ENCODE results near the gene ISOC2. TPM values are rescaled to one million over a fixed set of nuclear protein-coding genes. Genes with fewer than 3 reads are reported as not detected.

Gene ISOC2
- total and polyA plus RNA-seq, 4 experiments from 2014 or later = 9.9 to 29.4 (median 19.2) TPM

DNA sequence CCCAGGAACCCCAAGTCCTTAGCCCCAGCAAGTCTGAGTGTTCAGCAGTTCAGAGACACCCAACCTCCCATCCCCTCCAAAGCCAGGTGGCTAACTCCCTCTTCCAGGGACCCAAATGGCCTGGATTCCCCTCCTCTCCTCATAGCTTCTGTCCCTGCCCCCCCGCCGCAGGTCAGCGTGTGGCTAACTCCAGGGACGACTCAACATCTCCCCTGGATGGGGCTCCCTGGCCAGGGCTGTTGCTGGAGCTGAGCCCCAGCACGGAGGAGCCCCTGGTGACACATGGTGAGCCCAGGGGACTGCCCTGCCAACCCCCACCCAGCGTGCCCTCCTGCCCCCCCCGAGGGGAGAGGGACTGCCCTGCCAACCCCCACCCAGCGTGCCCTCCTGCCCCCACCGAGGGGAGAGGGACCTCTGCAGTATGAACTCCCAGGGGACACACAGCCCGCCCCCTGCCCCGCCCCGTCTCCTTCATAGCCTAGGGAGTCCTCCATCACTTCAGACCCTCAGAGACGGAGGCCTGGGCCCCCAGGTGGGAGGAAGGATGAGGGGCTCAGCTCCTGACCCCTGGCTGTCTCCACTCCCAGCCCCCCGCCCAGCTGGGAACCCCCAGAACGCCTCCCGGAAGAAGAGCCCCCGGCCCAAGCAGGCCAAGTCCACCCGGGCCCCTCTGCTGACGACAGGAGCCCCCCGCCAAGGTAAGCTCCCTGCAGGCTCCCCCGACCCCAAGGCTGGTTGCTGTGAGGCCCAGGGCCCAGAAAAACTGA lies 28.5 kb upstream of the ISOC2 start:
- H3K27me3 Mint-ChIP-seq = peaks cover 5 to 13% of the 10 kb centered on the region in 2 donors
- ChIA-PET POLR2A (ENCODE audit: partially characterized antibody) (no interaction called here), CTCF (ENCODE audit: partially characterized antibody) (interaction anchor here (3.3 kb wide), 1 partner anchor 14 kb away, joined by 19 read pairs; no protein-coding TSS in a partner anchor)
- no peaks in the 10 kb centered on the region for H3K9me3 Mint-ChIP-seq
- no peaks in the 10 kb centered on the region for H3K9me3 ChIP-seq (ENCODE audit: control insufficient read depth in 1 of 2, low read length in 2 of 2)
- intact Hi-C loops (cut with micrococcal nuclease) = no loop called here
- no peak overlapping the region for H3K27ac Mint-ChIP-seq
- H3K36me3 Mint-ChIP-seq = peaks cover 0 to 1% of the 10 kb centered on the region in 2 donors
- H3K4me3 ChIP-seq (ENCODE audit: low read length in 2 of 2) = no peak overlapping the region
- no peaks in the 10 kb centered on the region for H3K36me3 ChIP-seq (ENCODE audit: insufficient read depth, low read length)
- DNase-seq = no peak
- no peak overlapping the region for H3K4me3 Mint-ChIP-seq
- H3K27ac ChIP-seq (ENCODE audit: low read depth, low read length) = no peak overlapping the region
- no peaks in the 10 kb centered on the region for H3K4me1 ChIP-seq (ENCODE audit: insufficient read depth, low read length)
- H3K4me1 Mint-ChIP-seq = peaks cover 3 to 6% (median 6%) of the 10 kb centered on the region in 4 donors
- H3K27me3 ChIP-seq (ENCODE audit: insufficient read depth, low read length) = no peaks in the 10 kb centered on the region

DNA sequence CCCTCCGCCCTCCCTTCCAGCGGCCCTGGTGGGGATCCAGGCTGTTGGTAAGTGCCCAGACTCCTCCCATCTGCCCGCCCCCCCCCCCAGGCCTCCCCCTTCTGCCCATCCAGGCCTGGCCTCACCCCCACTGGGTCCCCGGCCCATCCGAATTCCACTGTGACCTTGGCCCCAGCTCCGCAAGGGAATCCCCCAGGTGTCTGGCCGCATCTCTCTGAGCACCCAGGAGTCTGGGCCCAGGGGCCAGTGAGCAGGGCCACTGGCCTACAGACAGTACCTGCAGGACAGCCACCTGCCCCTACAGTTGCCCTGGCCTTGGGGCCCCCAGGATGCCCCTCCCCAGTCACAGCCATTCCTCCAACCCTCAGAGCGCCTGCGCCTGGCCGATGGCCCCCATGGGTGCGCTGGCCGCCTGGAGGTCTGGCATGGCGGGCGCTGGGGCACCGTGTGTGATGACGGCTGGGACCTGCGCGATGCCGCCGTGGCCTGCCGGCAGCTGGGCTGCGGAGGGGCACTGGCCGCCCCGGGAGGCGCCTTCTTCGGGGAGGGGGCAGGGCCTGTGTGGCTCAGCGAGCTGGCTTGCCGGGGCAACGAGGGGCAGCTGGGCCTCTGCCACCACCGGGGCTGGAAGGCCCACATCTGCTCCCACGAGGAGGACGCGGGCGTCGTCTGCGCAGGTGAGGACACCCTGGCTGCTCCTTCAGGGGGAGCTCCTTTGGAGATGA lies 27.7 kb upstream of the ISOC2 start:
- H3K4me3 Mint-ChIP-seq = no peak overlapping the region
- no peak overlapping the region for H3K4me3 ChIP-seq (ENCODE audit: low read length in 2 of 2)
- DNase-seq = no peak
- H3K27me3 Mint-ChIP-seq = peaks cover 5 to 13% of the 10 kb centered on the region in 2 donors
- ChIA-PET POLR2A (ENCODE audit: partially characterized antibody) (no interaction called here), CTCF (ENCODE audit: partially characterized antibody) (no interaction called here)
- intact Hi-C loops (cut with micrococcal nuclease) = no loop called here
- no peaks in the 10 kb centered on the region for H3K9me3 ChIP-seq (ENCODE audit: control insufficient read depth in 1 of 2, low read length in 2 of 2)
- H3K4me1 Mint-ChIP-seq = peaks cover 3 to 11% (median 5%) of the 10 kb centered on the region in 4 donors
- no peaks in the 10 kb centered on the region for H3K27me3 ChIP-seq (ENCODE audit: insufficient read depth, low read length)
- no peaks in the 10 kb centered on the region for H3K9me3 Mint-ChIP-seq
- H3K4me1 ChIP-seq (ENCODE audit: insufficient read depth, low read length) = peaks cover 7% of the 10 kb centered on the region
- H3K27ac ChIP-seq (ENCODE audit: low read depth, low read length) = no peak overlapping the region
- no peak overlapping the region for H3K27ac Mint-ChIP-seq
- H3K36me3 Mint-ChIP-seq = peaks cover 0 to 1% of the 10 kb centered on the region in 2 donors
- H3K36me3 ChIP-seq (ENCODE audit: insufficient read depth, low read length) = no peaks in the 10 kb centered on the region

DNA sequence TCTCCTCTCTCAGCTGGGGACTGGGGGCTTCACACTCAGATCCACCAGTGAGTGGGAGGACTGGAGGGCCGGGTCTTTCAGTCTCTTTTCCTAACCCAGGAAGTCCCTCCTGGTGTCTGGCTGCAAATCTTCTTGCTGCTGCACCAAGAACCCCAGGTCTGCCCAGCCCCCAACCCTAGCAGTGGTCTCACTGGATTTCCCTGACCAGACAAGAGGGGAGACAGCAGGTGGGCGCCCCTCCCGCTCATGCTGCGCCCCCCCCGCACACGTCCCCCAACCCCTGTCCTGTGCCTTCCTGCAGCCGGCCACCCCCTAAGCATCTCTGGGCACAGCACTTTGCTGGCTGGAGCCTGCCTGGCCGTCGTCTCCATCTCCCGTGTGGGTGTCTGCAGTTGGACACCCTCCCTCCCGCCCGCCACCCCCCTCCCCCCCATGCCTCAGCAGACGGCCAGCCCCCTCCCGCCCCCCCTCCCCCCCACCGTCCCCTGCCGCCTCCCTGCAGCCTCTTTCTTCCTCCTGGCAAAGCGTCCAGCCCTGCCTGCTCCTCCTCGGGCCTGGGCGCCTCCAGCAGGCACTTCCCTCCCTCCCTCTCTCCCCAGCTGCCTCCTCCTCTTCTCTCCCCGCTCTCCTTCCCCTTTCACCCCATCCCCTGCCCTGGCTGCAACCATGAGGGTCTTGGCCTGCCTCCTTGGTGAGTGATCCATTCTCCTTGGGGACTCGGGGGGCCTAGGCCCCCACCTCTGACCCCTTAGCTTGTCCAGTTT lies 26.7 kb upstream of the ISOC2 start, which contains the start of gene SSC5D:
Gene SSC5D, plus strand, starts transcription at position 513 of the 764 bp plus-strand sequence. Its CDS starts 154 bp downstream, at position 667.
- intact Hi-C loops (cut with micrococcal nuclease) = no loop called here
- POLR2A ChIA-PET (ENCODE audit: partially characterized antibody) = interaction anchor here (1.4 to 4.9 kb wide), 2 partner anchors 12 to 16 kb away, joined by 6 to 36 read pairs; partner anchors contain the start of gene ZNF628
- Mint-ChIP-seq H3K27me3 (peaks cover 5 to 12% of the 10 kb centered on the region in 2 donors), H3K4me1 (peaks cover 3 to 11% (median 5%) of the 10 kb centered on the region in 4 donors), H3K9me3 (no peaks in the 10 kb centered on the region), H3K4me3 (peak within 1 kb of the TSS in 2 of 8 donors; percentile 54 to 71), H3K27ac (peak within 1 kb of the TSS in 6 of 7 donors; percentile 41 to 79 (median 72)), H3K36me3 (peaks cover 0 to 1% of the 10 kb centered on the region in 2 donors)
- Histone ChIP-seq H3K4me1 (ENCODE audit: insufficient read depth, low read length) (peaks cover 13% of the 10 kb centered on the region), H3K27me3 (ENCODE audit: insufficient read depth, low read length) (no peaks in the 10 kb centered on the region), H3K4me3 (ENCODE audit: low read length in 2 of 2) (no peak within 1 kb of the TSS), H3K36me3 (ENCODE audit: insufficient read depth, low read length) (no peaks in the 10 kb centered on the region), H3K27ac (ENCODE audit: low read depth, low read length) (no peak within 1 kb of the TSS), H3K9me3 (ENCODE audit: control insufficient read depth in 1 of 2, low read length in 2 of 2) (no peaks in the 10 kb centered on the region)
- CTCF ChIA-PET (ENCODE audit: partially characterized antibody) = interaction anchor here (1.5 to 1.7 kb wide), 2 partner anchors 16 to 20 kb away, joined by 6 read pairs; no protein-coding TSS in a partner anchor
- DNase-seq = no peak

DNA sequence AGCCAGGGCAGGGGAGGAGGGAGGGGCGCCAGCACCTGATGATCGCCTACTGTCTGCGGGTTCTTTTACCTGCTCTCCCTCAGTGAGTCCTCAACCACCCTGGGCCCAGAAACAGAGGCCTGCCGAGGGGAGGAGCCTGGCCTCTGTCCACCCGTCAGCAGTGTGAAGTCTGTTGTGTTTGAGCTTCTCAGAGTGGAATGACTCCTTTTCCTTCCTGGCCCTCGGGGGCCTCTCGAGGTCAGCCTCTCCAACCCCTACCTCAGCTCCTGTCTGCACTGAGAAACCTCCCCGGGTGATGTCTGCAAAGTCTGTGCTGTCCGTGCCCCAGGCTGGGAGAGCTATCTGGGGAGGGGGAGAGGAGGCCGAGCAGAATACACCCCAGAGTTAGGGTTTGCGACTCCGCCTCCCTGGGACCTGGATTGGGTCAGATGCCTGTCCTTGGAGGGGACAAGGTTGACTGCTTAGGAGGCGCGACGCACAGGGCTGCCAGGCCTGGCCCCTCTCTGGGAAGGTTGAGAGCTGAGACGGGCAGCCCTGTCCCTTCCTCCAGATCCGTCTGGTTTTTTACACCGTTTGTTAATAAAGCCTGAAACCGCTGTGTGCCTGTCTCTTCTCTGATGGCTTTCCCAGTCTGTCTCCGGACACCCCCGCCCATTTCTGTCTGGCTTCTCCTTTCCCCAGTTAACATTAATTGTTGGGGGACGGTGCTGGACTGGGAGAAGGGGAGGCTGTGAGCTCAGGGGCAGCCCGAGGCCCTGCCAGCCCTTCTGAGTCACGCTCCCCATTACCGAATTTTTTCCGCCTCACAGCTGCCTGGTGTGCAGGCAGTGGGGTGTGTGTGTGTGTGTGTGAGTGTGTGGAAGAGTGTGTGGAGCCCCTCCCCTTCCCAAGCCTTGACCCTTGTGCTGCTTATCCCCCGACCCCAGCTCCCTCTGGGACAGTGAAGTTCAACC lies 25.8 kb upstream of the ISOC2 start:
- Mint-ChIP-seq H3K4me1 (peaks cover 3 to 11% (median 5%) of the 10 kb centered on the region in 4 donors), H3K9me3 (no peaks in the 10 kb centered on the region), H3K27me3 (peaks cover 3 to 10% of the 10 kb centered on the region in 2 donors), H3K36me3 (peaks cover 0 to 1% of the 10 kb centered on the region in 2 donors), H3K27ac (peak overlapping the region; percentile 60 to 79 (median 77)), H3K4me3 (peak overlapping the region in 2 of 8 donors; percentile 54 to 71)
- ChIA-PET POLR2A (ENCODE audit: partially characterized antibody) (interaction anchor here (1.4 to 4.9 kb wide), 2 partner anchors 11 to 17 kb away, joined by 6 to 36 read pairs; partner anchors contain the start of gene ZNF628), CTCF (ENCODE audit: partially characterized antibody) (interaction anchor here (1.3 to 1.7 kb wide), 4 partner anchors 10 to 144 kb away, joined by 3 to 6 read pairs (median 4); no protein-coding TSS in a partner anchor)
- H3K27ac ChIP-seq (ENCODE audit: low read depth, low read length) = no peak overlapping the region
- peak in 1 of 5 donors; percentile 68 for DNase-seq
- intact Hi-C loops (cut with micrococcal nuclease) = no loop called here
- peaks cover 13% of the 10 kb centered on the region for H3K4me1 ChIP-seq (ENCODE audit: insufficient read depth, low read length)
- no peaks in the 10 kb centered on the region for H3K27me3 ChIP-seq (ENCODE audit: insufficient read depth, low read length)
- H3K4me3 ChIP-seq (ENCODE audit: low read length in 2 of 2) = no peak overlapping the region
- H3K36me3 ChIP-seq (ENCODE audit: insufficient read depth, low read length) = no peaks in the 10 kb centered on the region
- no peaks in the 10 kb centered on the region for H3K9me3 ChIP-seq (ENCODE audit: control insufficient read depth in 1 of 2, low read length in 2 of 2)

DNA sequence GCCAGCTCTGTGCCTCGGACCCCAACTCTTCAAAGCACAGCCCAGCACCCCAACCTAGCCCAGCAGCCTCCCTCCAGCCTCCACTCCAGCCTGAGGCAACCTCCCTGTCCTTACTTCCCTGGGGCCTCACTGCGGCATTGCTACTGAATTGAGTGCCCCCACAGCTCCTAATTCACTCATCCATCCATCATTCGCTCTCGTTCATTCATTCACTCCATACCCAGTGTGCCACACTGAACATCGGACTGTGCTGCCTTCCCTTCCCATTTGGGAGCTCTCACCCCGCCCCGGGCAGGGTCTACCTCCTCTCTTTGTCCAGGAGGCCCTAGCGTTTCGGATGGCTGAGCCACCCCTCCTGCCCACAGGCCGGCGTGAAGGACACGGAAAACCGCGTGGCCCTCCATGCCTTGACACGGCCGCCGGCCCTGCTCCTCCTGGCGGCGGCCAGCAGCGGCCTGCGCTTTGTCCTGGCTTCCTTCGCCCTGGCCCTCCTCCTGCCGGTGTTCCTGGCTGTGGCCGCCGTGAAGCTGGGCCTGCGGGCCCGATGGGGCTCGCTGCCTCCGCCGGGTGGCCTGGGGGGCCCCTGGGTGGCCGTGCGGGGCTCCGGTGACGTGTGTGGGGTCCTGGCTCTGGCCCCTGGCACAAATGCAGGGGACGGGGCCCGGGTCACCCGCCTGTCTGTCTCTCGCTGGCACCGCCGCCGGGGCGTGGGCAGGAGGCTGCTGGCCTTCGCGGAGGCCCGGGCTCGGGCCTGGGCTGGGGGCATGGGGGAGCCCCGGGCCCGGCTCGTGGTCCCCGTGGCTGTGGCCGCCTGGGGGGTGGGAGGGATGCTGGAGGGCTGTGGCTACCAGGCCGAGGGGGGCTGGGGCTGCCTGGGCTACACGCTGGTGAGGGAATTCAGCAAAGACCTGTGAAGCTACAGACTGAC lies 24.9 kb upstream of the ISOC2 start:
- Mint-ChIP-seq H3K9me3 (no peaks in the 10 kb centered on the region), H3K27me3 (peaks cover 0 to 2% of the 10 kb centered on the region in 2 donors), H3K36me3 (peaks cover 0 to 1% of the 10 kb centered on the region in 2 donors), H3K4me1 (peaks cover 3 to 11% (median 5%) of the 10 kb centered on the region in 4 donors), H3K4me3 (peak overlapping the region in 7 of 8 donors; percentile 59 to 80 (median 77)), H3K27ac (peak overlapping the region; percentile 77 to 98 (median 91))
- no peak for DNase-seq
- intact Hi-C loops (cut with micrococcal nuclease) = no loop called here
- ChIA-PET POLR2A (ENCODE audit: partially characterized antibody) (interaction anchor here (1.4 to 4.9 kb wide), 2 partner anchors 10 to 18 kb away, joined by 6 to 36 read pairs; partner anchors contain the start of gene ZNF628), CTCF (ENCODE audit: partially characterized antibody) (interaction anchor here (1.0 to 1.7 kb wide), 7 partner anchors 9 to 145 kb away, joined by 3 to 11 read pairs (median 4); no protein-coding TSS in a partner anchor)
- Histone ChIP-seq H3K4me1 (ENCODE audit: insufficient read depth, low read length) (peaks cover 13% of the 10 kb centered on the region), H3K9me3 (ENCODE audit: control insufficient read depth in 1 of 2, low read length in 2 of 2) (no peaks in the 10 kb centered on the region), H3K4me3 (ENCODE audit: low read length in 2 of 2) (no peak overlapping the region), H3K27me3 (ENCODE audit: insufficient read depth, low read length) (no peaks in the 10 kb centered on the region), H3K36me3 (ENCODE audit: insufficient read depth, low read length) (no peaks in the 10 kb centered on the region), H3K27ac (ENCODE audit: low read depth, low read length) (peak overlapping the region; percentile 59)
